ENCODE results near the gene YWHAG. TPM values are rescaled to one million over a fixed set of nuclear protein-coding genes. Genes with fewer than 3 reads are reported as not detected.
A peak's percentile ranks its signal among the peaks of the same experiment; 100 is the strongest.

YWHAG gene
- total and polyA plus RNA-seq, 9 of the 15 experiments (the other 6 are each of a cell fraction or from before 2014, with no cell fraction given): 30.4 to 246 (median 94.5) TPM

DNA sequence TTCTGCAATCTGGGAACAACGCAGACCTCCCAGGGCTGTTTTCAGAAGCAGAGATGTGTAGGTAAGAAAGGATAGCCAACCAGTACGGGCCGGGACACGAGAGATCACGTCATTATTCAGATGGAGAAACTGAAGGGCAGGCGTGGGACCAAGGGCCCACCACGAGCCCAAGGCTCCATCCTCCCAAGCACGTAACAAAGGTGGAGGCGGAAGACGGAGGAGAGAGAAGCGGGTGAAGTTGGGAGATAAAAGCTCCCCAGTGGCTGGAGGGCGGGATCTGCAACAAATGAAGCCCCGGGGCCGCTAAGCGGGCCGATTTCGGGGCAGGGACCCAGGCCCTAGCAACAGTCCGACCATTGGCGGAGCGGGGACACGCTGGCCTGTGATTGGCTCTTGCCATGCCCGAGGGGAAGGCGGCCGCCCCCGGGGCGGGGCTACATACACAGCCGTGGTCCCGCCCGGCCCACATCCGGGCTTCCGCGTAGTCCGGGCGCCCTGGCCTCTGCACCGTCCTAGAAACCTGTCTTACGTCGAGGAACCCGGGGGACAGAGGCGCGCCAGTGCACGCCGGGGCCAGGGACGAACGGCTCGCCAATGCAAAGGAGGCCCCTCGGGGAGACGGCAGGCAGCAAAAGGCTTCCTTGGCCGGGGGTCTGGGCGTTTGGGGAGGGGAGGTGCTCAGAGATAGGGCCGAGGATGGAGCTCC, 40.9 kb downstream of the YWHAG start (continued):
- TF ChIP-seq, protein P1, sequence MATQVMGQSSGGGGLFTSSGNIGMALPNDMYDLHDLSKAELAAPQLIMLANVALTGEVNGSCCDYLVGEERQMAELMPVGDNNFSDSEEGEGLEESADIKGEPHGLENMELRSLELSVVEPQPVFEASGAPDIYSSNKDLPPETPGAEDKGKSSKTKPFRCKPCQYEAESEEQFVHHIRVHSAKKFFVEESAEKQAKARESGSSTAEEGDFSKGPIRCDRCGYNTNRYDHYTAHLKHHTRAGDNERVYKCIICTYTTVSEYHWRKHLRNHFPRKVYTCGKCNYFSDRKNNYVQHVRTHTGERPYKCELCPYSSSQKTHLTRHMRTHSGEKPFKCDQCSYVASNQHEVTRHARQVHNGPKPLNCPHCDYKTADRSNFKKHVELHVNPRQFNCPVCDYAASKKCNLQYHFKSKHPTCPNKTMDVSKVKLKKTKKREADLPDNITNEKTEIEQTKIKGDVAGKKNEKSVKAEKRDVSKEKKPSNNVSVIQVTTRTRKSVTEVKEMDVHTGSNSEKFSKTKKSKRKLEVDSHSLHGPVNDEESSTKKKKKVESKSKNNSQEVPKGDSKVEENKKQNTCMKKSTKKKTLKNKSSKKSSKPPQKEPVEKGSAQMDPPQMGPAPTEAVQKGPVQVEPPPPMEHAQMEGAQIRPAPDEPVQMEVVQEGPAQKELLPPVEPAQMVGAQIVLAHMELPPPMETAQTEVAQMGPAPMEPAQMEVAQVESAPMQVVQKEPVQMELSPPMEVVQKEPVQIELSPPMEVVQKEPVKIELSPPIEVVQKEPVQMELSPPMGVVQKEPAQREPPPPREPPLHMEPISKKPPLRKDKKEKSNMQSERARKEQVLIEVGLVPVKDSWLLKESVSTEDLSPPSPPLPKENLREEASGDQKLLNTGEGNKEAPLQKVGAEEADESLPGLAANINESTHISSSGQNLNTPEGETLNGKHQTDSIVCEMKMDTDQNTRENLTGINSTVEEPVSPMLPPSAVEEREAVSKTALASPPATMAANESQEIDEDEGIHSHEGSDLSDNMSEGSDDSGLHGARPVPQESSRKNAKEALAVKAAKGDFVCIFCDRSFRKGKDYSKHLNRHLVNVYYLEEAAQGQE (IDR thresholded peaks at IDR 0.05; ENCODE audit: borderline replicate concordance): no peak
- TF ChIP-seq, protein P1 (CRISPR knock-in tag; IDR thresholded peaks at IDR 0.05; ENCODE audit: low read depth): no peak
- TF ChIP-seq ADNP (tag; IDR thresholded peaks at IDR 0.05) (no peak), ZNF445 (CRISPR knock-in tag; IDR thresholded peaks at IDR 0.05; ENCODE audit: low read depth) (no peak), ZNF79 (CRISPR knock-in tag; IDR thresholded peaks at IDR 0.05; ENCODE audit: low read depth) (no peak), DDX20 (tag; IDR thresholded peaks at IDR 0.05; ENCODE audit: low read depth) (no peak), ZNF24 (IDR thresholded peaks at IDR 0.05) (no peak), RFX5 (IDR thresholded peaks at IDR 0.05; ENCODE audit: low read depth, low read length) (peak; percentile 100), ZNF408 (CRISPR knock-in tag; IDR thresholded peaks at IDR 0.05; ENCODE audit: low read depth) (no peak), RBM34 (IDR thresholded peaks at IDR 0.05; ENCODE audit: borderline replicate concordance, insufficient read depth, low read length) (no peak), POLR2G (IDR thresholded peaks at IDR 0.05; ENCODE audit: low read depth, low read length) (peak; percentile 91), ZC3H11A (IDR thresholded peaks at IDR 0.05; ENCODE audit: low read depth, low read length) (no peak), TAL1 (IDR thresholded peaks at IDR 0.05) (no peak; the same call in 1 of the 2 replicates)
- TF ChIP-seq, protein P2, sequence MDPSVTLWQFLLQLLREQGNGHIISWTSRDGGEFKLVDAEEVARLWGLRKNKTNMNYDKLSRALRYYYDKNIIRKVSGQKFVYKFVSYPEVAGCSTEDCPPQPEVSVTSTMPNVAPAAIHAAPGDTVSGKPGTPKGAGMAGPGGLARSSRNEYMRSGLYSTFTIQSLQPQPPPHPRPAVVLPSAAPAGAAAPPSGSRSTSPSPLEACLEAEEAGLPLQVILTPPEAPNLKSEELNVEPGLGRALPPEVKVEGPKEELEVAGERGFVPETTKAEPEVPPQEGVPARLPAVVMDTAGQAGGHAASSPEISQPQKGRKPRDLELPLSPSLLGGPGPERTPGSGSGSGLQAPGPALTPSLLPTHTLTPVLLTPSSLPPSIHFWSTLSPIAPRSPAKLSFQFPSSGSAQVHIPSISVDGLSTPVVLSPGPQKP (CRISPR knock-in tag; IDR thresholded peaks at IDR 0.05): no peak
- TF ChIP-seq, protein P3, sequence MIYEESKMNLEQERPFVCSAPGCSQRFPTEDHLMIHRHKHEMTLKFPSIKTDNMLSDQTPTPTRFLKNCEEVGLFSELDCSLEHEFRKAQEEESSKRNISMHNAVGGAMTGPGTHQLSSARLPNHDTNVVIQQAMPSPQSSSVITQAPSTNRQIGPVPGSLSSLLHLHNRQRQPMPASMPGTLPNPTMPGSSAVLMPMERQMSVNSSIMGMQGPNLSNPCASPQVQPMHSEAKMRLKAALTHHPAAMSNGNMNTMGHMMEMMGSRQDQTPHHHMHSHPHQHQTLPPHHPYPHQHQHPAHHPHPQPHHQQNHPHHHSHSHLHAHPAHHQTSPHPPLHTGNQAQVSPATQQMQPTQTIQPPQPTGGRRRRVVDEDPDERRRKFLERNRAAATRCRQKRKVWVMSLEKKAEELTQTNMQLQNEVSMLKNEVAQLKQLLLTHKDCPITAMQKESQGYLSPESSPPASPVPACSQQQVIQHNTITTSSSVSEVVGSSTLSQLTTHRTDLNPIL (CRISPR knock-in tag; IDR thresholded peaks at IDR 0.05): no peak
- TF ChIP-seq, protein P4, sequence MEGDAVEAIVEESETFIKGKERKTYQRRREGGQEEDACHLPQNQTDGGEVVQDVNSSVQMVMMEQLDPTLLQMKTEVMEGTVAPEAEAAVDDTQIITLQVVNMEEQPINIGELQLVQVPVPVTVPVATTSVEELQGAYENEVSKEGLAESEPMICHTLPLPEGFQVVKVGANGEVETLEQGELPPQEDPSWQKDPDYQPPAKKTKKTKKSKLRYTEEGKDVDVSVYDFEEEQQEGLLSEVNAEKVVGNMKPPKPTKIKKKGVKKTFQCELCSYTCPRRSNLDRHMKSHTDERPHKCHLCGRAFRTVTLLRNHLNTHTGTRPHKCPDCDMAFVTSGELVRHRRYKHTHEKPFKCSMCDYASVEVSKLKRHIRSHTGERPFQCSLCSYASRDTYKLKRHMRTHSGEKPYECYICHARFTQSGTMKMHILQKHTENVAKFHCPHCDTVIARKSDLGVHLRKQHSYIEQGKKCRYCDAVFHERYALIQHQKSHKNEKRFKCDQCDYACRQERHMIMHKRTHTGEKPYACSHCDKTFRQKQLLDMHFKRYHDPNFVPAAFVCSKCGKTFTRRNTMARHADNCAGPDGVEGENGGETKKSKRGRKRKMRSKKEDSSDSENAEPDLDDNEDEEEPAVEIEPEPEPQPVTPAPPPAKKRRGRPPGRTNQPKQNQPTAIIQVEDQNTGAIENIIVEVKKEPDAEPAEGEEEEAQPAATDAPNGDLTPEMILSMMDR (IDR thresholded peaks at IDR 0.05 in 2 of 3, conservative IDR thresholded peaks at IDR 0.05 in 1 of 3; ENCODE audit: insufficient read depth in 2 of 3, low read depth in 1 of 3, low read length in 3 of 3): no peak
